OCI-LY3 (cell line): ENCODE data around the gene ARID3B.

Source experiments
- EZH2phosphoT487 ChIP-seq: fragments of 200-600 bp; shearing (Covaris generic); IDR thresholded peaks from 2 replicates; pipeline ENCODE4 v1.6.1; 2018; ENCODE audit warnings: antibody characterized with exemption, mixed run types, low read depth
- TF ChIP-seq, protein P1 (sequence below): fragments of 200-600, 300-600 bp; sonication (generic); IDR thresholded peaks from 2 replicates; pipeline ENCODE4 v1.5.1; 2014; ENCODE audit warnings: antibody characterized with exemption, low read length, low read depth

DNA sequence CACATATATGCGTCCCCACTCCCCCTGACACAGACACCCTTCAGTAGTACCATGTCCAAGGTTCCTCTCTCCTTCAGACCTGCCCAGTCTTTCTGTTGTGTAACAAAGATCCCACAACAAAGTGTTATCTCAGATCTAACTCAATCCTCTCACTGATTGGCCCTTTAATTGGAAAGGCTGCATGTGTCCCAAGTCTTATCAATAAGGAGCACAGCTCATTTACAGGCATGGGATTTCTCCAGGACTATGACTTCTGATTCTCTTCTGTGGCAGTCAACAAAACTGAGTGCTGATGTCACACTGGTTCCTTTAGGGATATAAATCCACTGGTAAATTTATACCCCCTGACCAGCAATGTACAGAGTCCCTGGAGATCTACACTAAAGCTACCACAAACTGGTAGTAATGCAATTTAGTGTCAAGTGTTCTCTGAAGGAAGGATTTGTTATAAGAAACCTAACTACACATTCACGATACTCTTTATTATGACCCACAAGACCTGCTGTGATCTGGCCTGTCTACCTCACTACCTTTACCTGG lies 102.7 kb downstream of the ARID3B start:
- TF ChIP-seq, protein P1, sequence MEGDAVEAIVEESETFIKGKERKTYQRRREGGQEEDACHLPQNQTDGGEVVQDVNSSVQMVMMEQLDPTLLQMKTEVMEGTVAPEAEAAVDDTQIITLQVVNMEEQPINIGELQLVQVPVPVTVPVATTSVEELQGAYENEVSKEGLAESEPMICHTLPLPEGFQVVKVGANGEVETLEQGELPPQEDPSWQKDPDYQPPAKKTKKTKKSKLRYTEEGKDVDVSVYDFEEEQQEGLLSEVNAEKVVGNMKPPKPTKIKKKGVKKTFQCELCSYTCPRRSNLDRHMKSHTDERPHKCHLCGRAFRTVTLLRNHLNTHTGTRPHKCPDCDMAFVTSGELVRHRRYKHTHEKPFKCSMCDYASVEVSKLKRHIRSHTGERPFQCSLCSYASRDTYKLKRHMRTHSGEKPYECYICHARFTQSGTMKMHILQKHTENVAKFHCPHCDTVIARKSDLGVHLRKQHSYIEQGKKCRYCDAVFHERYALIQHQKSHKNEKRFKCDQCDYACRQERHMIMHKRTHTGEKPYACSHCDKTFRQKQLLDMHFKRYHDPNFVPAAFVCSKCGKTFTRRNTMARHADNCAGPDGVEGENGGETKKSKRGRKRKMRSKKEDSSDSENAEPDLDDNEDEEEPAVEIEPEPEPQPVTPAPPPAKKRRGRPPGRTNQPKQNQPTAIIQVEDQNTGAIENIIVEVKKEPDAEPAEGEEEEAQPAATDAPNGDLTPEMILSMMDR, result no peak
- no peak for TF ChIP-seq EZH2phosphoT487
